ENCODE results near the gene COPS9.

Gene COPS9

DNA sequence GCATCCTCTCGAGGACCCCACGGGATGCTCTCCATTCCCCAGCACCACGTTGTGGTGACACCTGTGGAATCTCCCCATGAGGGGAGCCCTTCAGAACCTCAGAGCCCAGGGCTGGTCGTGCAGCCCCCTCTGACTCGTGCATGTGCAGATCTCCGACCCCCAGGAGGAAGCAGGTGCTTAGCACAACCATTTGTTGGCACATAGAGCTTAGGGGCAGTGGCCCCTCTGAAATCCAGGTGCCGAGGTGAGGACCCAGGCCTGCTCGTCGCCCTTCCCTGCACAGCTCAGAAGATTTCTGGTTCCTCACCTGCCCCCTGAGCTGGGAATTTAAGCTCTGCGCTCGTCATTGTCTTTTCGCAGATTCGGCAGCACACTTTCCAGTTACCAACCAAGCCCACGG lies 5.6 kb upstream of the COPS9 start:
- POLR2A ChIA-PET: no interaction called here

DNA sequence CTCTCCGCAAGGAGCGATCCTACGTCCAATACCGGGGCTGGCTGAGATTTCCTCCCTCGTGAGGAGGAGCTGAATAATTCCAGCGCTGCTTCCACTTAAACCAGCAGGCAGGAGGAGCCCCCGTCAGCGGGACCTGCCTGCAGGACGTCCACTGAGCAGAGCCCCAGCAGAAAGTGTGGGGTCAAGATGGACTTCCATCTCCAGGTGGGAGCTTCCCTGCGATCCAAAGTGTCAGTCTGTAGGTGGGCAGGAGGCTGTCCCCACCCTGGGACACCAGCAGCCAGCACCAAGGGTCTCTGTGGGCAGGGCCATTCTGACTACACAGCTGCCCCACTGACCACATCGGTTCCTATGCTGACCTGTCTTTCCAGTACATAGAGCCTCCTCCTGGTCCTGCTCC lies 4.8 kb upstream of the COPS9 start:
- CTCF ChIA-PET: interaction anchor here (2.6 kb wide), 1 partner anchor 80 kb away, joined by 12 read pairs; no protein-coding TSS in a partner anchor
- TF ChIP-seq FOXK2 (IDR thresholded peaks at IDR 0.05) (no peak), CTBP1 (IDR thresholded peaks at IDR 0.05; ENCODE audit: borderline replicate concordance) (no peak), L3MBTL2 (conservative IDR thresholded peaks at IDR 0.05) (no peak), ELF4 (IDR thresholded peaks at IDR 0.05) (no peak), FOXM1 (IDR thresholded peaks at IDR 0.05; ENCODE audit: borderline replicate concordance) (no peak), TARDBP (IDR thresholded peaks at IDR 0.05) (no peak), ZNF384 (IDR thresholded peaks at IDR 0.05) (no peak), FOXA1 (IDR thresholded peaks at IDR 0.05) (no peak), SP1 (IDR thresholded peaks at IDR 0.05) (no peak)
- DNase-seq (ENCODE audit: extremely low spot score): no peak
- POLR2A ChIA-PET: no interaction called here

More for the DNA sequence above, 5.6 kb upstream of the COPS9 start:
- DNase-seq (ENCODE audit: extremely low spot score): no peak
- CTCF ChIA-PET: interaction anchor here (0.8 to 2.6 kb wide), 2 partner anchors 9 to 80 kb away, joined by 3 to 12 read pairs; no protein-coding TSS in a partner anchor
- no peak for TF ChIP-seq LEF1 (IDR thresholded peaks at IDR 0.05; ENCODE audit: borderline replicate concordance)
- TF ChIP-seq FOXK2 (IDR thresholded peaks at IDR 0.05): no peak
- TF ChIP-seq, protein P1, sequence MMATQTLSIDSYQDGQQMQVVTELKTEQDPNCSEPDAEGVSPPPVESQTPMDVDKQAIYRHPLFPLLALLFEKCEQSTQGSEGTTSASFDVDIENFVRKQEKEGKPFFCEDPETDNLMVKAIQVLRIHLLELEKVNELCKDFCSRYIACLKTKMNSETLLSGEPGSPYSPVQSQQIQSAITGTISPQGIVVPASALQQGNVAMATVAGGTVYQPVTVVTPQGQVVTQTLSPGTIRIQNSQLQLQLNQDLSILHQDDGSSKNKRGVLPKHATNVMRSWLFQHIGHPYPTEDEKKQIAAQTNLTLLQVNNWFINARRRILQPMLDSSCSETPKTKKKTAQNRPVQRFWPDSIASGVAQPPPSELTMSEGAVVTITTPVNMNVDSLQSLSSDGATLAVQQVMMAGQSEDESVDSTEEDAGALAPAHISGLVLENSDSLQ (IDR thresholded peaks at IDR 0.05): no peak
- TF ChIP-seq FOXA1 (IDR thresholded peaks at IDR 0.05): no peak
- TF ChIP-seq BHLHE40 (IDR thresholded peaks at IDR 0.05; ENCODE audit: borderline replicate concordance): no peak
- no peak for TF ChIP-seq SUZ12 (IDR thresholded peaks at IDR 0.05)

DNA sequence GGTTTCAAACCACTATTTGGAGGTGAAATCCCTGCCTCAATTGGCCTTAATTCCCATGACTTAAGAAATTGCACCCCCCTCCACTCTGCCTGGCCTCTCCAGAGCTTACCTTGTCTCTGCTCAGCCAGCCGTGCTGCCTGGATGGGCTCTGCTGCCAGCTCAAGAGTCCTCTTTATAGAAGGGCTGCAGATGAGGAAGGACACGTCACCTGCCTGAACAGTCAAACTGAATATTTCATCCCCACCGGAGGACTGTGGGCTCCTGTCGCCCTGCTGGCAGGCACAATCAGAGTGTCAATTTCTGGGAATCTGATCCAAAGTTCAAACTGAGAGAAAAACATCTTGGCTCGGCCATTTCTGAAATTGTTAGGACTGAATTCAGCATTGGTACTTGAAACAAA lies 4.4 kb upstream of the COPS9 start, which contains the start of gene OTOS:
TSS of gene OTOS (minus strand) at position 148 of the 400 bp plus-strand sequence. CDS start 332 bp downstream, outside the sequence.
- DNase-seq (ENCODE audit: extremely low spot score): no peak
- TF ChIP-seq BHLHE40 (IDR thresholded peaks at IDR 0.05; ENCODE audit: borderline replicate concordance) (no peak), SUZ12 (IDR thresholded peaks at IDR 0.05) (no peak), ARNT (IDR thresholded peaks at IDR 0.05) (no peak), ELF4 (IDR thresholded peaks at IDR 0.05) (no peak), NFRKB (IDR thresholded peaks at IDR 0.05) (no peak), FOXA1 (IDR thresholded peaks at IDR 0.05) (no peak), CTBP1 (IDR thresholded peaks at IDR 0.05; ENCODE audit: borderline replicate concordance) (no peak)
- ChIA-PET POLR2A (no interaction called here), CTCF (interaction anchor here (2.6 kb wide), 1 partner anchor 79 kb away, joined by 12 read pairs; no protein-coding TSS in a partner anchor)

DNA sequence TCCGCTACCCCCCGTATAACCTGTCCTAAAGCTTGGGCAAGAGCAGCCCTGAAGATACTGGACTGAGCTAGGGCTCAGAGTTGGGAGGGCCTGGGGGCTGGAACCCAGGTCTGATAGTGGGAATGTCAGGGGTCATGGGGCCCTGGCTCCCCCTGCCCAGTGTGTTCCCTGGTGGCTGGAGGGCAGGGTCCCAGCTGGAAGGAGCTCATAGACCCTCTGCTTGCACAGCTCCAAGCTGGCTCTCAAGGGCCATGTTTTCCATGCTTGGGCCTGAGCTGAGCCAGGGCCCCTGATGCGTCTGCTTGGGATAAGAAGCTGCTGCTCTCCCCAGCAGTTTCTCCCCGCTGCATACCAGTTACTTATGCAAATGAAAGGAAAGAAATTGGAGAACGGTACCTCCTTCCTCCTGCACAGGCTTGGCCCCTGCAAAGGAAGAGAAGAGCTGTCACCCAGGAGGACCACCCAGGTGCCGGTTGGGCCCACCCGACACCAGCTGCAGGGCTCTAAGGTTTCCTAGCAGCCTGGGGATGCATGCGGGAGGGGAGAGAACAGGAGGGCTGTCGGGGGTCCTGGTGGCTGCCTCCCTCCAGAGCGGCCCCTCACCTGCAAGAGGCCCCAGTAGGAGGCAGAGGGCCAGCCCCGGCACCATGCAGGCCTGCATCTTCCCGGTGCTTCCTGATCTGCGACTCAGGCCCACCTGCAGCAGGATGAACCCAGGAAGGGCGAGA lies 3.7 kb upstream of the COPS9 start:
- CTCF ChIA-PET: interaction anchor here (1.0 to 2.6 kb wide), 2 partner anchors 11 to 79 kb away, joined by 3 to 12 read pairs; no protein-coding TSS in a partner anchor
- POLR2A ChIA-PET: no interaction called here
- DNase-seq (ENCODE audit: extremely low spot score): no peak
- TF ChIP-seq HDGF (IDR thresholded peaks at IDR 0.05; ENCODE audit: borderline replicate concordance) (no peak), SP1 (IDR thresholded peaks at IDR 0.05) (no peak), ELF4 (IDR thresholded peaks at IDR 0.05) (no peak), CTBP1 (IDR thresholded peaks at IDR 0.05; ENCODE audit: borderline replicate concordance) (no peak), L3MBTL2 (conservative IDR thresholded peaks at IDR 0.05) (no peak), FOXM1 (IDR thresholded peaks at IDR 0.05; ENCODE audit: borderline replicate concordance) (no peak), FOXA1 (IDR thresholded peaks at IDR 0.05) (no peak), TARDBP (IDR thresholded peaks at IDR 0.05) (no peak), FOXK2 (IDR thresholded peaks at IDR 0.05) (no peak), ZNF384 (IDR thresholded peaks at IDR 0.05) (no peak), LEF1 (IDR thresholded peaks at IDR 0.05; ENCODE audit: borderline replicate concordance) (no peak), ARNT (IDR thresholded peaks at IDR 0.05) (no peak), SUZ12 (IDR thresholded peaks at IDR 0.05) (no peak), NFRKB (IDR thresholded peaks at IDR 0.05) (no peak), BHLHE40 (IDR thresholded peaks at IDR 0.05; ENCODE audit: borderline replicate concordance) (no peak)
- TF ChIP-seq, protein P1 (IDR thresholded peaks at IDR 0.05): no peak

DNA sequence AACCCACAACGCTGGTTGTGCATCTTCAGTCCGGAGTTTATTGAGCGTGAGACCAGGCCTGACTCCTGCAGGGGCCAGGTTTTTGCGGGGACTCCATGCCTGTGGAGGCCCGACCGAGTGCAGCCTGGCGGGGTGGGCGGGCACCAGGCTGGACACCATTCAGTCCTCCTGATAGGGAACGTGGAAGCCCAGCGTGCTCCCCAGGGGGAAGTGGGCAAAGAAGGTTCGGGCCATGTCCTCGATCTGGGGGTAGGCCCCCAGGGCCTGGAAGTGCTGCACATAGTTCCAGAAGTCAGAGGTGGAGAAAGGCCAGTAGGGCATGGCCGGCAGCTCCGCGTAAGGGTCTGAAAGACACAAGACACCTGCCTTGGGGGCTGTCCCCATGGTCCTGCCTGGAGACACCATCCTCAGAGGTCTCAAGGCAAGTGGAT lies 2.9 kb upstream of the COPS9 start:
- no peak for DNase-seq (ENCODE audit: extremely low spot score)
- ChIA-PET POLR2A (no interaction called here), CTCF (interaction anchor here (1.0 kb wide), 1 partner anchor 11 kb away, joined by 3 read pairs; no protein-coding TSS in a partner anchor)
- TF ChIP-seq L3MBTL2 (conservative IDR thresholded peaks at IDR 0.05) (no peak), LEF1 (IDR thresholded peaks at IDR 0.05; ENCODE audit: borderline replicate concordance) (no peak), HDGF (IDR thresholded peaks at IDR 0.05; ENCODE audit: borderline replicate concordance) (no peak), ZNF384 (IDR thresholded peaks at IDR 0.05) (no peak)

DNA sequence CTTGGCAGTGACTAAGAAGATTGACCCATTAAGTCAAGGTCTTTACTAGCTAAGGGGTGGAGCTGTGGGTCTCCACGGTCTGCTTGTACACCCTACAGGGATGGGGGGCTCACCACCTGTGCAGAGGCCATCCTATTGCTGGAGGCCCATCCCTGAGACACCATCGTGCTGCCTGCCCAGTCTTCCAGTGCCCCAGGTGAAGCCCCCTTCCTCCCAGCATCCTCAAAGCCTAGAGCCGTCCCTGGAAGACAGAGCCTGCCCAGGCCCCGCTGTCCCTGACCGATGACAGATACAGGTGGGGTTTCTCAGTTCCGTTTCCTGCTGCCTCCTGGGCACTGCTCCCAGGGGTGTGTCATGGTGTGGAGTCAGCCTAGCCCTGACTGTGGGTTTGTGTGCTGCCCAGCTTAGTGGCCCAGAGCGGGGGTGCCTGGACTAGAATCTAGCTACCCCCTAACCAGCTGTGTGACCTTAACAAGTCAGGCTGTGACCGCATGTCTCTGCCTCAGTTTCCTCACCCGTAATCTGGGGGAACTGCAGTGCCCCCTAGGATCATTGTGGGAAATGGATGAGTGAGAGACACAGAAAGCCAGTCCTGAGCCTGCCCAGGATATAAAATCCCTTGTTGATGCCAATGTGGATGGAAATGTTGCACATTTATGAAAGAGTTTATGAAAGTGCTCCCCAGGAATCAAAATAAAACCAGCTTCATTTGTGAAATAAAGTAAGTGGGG lies 2.3 kb upstream of the COPS9 start:
- no peak for TF ChIP-seq FOXM1 (IDR thresholded peaks at IDR 0.05; ENCODE audit: borderline replicate concordance)
- TF ChIP-seq CTBP1 (IDR thresholded peaks at IDR 0.05; ENCODE audit: borderline replicate concordance): no peak
- TF ChIP-seq, protein P1 (IDR thresholded peaks at IDR 0.05): no peak
- no peak for TF ChIP-seq ZNF384 (IDR thresholded peaks at IDR 0.05)
- no peak for TF ChIP-seq FOXK2 (IDR thresholded peaks at IDR 0.05)
- TF ChIP-seq L3MBTL2 (conservative IDR thresholded peaks at IDR 0.05): no peak
- no peak for TF ChIP-seq ARNT (IDR thresholded peaks at IDR 0.05)
- TF ChIP-seq NFRKB (IDR thresholded peaks at IDR 0.05): no peak
- no peak for TF ChIP-seq TARDBP (IDR thresholded peaks at IDR 0.05)
- TF ChIP-seq BHLHE40 (IDR thresholded peaks at IDR 0.05; ENCODE audit: borderline replicate concordance): no peak
- TF ChIP-seq SUZ12 (IDR thresholded peaks at IDR 0.05): no peak
- TF ChIP-seq HDGF (IDR thresholded peaks at IDR 0.05; ENCODE audit: borderline replicate concordance): no peak
- no peak for TF ChIP-seq FOXA1 (IDR thresholded peaks at IDR 0.05)
- no peak for TF ChIP-seq LEF1 (IDR thresholded peaks at IDR 0.05; ENCODE audit: borderline replicate concordance)
- no peak for TF ChIP-seq ELF4 (IDR thresholded peaks at IDR 0.05)
- no peak for TF ChIP-seq SP1 (IDR thresholded peaks at IDR 0.05)
- POLR2A ChIA-PET: no interaction called here
- CTCF ChIA-PET: no interaction called here

More for the DNA sequence above, 2.3 kb upstream of the COPS9 start:
- DNase-seq (ENCODE audit: extremely low spot score): no peak
